ENCODE data around the gene USP19.

DNA sequence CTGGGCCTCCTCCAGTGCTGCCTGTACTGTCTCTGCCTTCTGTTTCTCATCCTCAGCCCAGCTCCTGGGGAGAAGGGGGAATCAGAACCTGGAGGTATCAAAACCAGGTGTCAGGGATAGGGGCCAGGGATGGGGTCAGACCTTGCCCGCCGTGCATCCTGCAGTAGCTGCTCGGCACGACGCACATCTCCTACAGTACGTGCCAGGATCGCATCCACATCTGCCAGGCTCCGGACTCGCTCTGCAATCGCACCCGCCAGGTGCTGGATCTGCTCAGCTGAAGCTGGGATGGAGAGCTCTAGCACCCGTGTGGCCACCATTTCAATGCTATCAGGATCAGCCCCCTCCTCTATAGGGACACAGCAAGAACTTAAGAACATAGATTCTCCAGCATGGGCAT, 1.4 kb upstream of the USP19 start:
- TF ChIP-seq EZH2phosphoT487 (IDR thresholded peaks at IDR 0.05; ENCODE audit: low read length) (no peak), EZH2 (optimal IDR thresholded peaks at IDR 0.05; ENCODE audit: low read depth, low read length) (no peak)
- TF ChIP-seq, protein P1, sequence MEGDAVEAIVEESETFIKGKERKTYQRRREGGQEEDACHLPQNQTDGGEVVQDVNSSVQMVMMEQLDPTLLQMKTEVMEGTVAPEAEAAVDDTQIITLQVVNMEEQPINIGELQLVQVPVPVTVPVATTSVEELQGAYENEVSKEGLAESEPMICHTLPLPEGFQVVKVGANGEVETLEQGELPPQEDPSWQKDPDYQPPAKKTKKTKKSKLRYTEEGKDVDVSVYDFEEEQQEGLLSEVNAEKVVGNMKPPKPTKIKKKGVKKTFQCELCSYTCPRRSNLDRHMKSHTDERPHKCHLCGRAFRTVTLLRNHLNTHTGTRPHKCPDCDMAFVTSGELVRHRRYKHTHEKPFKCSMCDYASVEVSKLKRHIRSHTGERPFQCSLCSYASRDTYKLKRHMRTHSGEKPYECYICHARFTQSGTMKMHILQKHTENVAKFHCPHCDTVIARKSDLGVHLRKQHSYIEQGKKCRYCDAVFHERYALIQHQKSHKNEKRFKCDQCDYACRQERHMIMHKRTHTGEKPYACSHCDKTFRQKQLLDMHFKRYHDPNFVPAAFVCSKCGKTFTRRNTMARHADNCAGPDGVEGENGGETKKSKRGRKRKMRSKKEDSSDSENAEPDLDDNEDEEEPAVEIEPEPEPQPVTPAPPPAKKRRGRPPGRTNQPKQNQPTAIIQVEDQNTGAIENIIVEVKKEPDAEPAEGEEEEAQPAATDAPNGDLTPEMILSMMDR (IDR thresholded peaks at IDR 0.05; ENCODE audit: low read length): no peak

All from MM.1S (cell line).